ENCODE results near the gene CBX4. TPM values are rescaled to one million over a fixed set of nuclear protein-coding genes. Genes with fewer than 3 reads are reported as not detected.

CBX4 gene
- total and polyA plus RNA-seq, 2 of the 4 experiments (the other 2 are of a cell fraction) = 3.2 to 9.4 TPM

- TF ChIP-seq NFE2L2 (IDR thresholded peaks at IDR 0.05; ENCODE audit: low read depth, low read length) (no peak), CHD1 (IDR thresholded peaks at IDR 0.05; ENCODE audit: low read depth, low read length) (no peak)
Measured at GRCh38 chr17:79790805-79791734, 48.2 kb downstream of the CBX4 start (continued).

GRCh38 chr17:79789943-79790804 is 49.1 kb downstream of the CBX4 start:
- TF ChIP-seq SMC3 (IDR thresholded peaks at IDR 0.05; ENCODE audit: low read depth, low read length) = peak; percentile 75
- no peak for TF ChIP-seq MAFK (IDR thresholded peaks at IDR 0.05; ENCODE audit: low read depth, low read length)
- TF ChIP-seq BHLHE40 (IDR thresholded peaks at IDR 0.05; ENCODE audit: low read depth, low read length) = no peak
- peak; percentile 81 for TF ChIP-seq CTCF (conservative IDR thresholded peaks at IDR 0.05; ENCODE audit: low read depth, low read length)
- no peak for TF ChIP-seq POLR2A (IDR thresholded peaks at IDR 0.05; ENCODE audit: low read depth, low read length)
- TF ChIP-seq CHD1 (IDR thresholded peaks at IDR 0.05; ENCODE audit: low read depth, low read length) = no peak
- TF ChIP-seq RAD21 (IDR thresholded peaks at IDR 0.05; ENCODE audit: low read length) = peak; percentile 84
- no peak for TF ChIP-seq CEBPB (IDR thresholded peaks at IDR 0.05; ENCODE audit: low read depth, low read length)
- TF ChIP-seq MAZ (IDR thresholded peaks at IDR 0.05; ENCODE audit: borderline replicate concordance, low read depth, low read length) = peak; percentile 34; the same call in 1 of the 2 replicates
- peak overlapping the region; percentile 56 for H2AK9ac ChIP-seq (replicated peaks; ENCODE audit: low read depth, low read length, poor library complexity)
- no TSS peak for BruUV-seq (replicated peaks)
- H3K56ac ChIP-seq (ENCODE audit: extremely low read depth, insufficient read depth, low read length) = no peak overlapping the region
- in situ Hi-C loops (cut with MboI; ENCODE audit: low sequenced_read_pairs) = loop anchor here (5.0 to 10.0 kb wide), 2 partner anchors 125 to 197 kb away; no protein-coding TSS in a partner anchor
- no peak overlapping the region for H4K5ac ChIP-seq (ENCODE audit: low read depth, low read length)
- peak overlapping the region; percentile 20 for H3K4me2 ChIP-seq (ENCODE audit: low read depth, low read length)
- H3K23ac ChIP-seq (ENCODE audit: low read depth, low read length) = no peak overlapping the region
- no peak overlapping the region for H3K9ac ChIP-seq (ENCODE audit: low read depth, low read length)
- H2BK15ac ChIP-seq (ENCODE audit: low read depth, low read length) = no peak overlapping the region; the same call in 2 of the 3 replicates
- no peak overlapping the region for H3K27ac ChIP-seq (ENCODE audit: insufficient read depth, low read length)
- peak overlapping the region; percentile 83 for H2AFZ ChIP-seq (replicated peaks; ENCODE audit: low read length, poor library complexity)
- H2AK5ac ChIP-seq (ENCODE audit: low read depth, low read length) = no peak overlapping the region
- H3K4me1 ChIP-seq (ENCODE audit: control insufficient read depth, insufficient read depth, low read length) = peaks cover 10% of the 10 kb centered on the region
- ATAC-seq (ENCODE audit: low read depth) = peak; percentile 37
- no peak overlapping the region for H2BK20ac ChIP-seq (ENCODE audit: low read depth, low read length)
- no peak overlapping the region for H3K18ac ChIP-seq (ENCODE audit: low read depth, low read length)
- no peaks in the 10 kb centered on the region for H3K9me1 ChIP-seq (ENCODE audit: insufficient read depth, low read length)
- intact Hi-C loops (cut with micrococcal nuclease) = loop anchor here (1.0 kb wide), 1 partner anchor 198 kb away; no protein-coding TSS in a partner anchor
- H3K27me3 ChIP-seq (ENCODE audit: control insufficient read depth, insufficient read depth, low read length) = peaks cover 37% of the 10 kb centered on the region
- H3K14ac ChIP-seq (replicated peaks; ENCODE audit: low read depth, low read length) = no peak overlapping the region
- WGBS, 2 experiments (ENCODE audit: extremely low coverage in 2 of 2, insufficient read length in 1 of 2) = 7% methylated on average over 40 of the region's 74 CpGs; no CpG with 5 or more reads in 1 of the 2 experiments
- H3K36me3 ChIP-seq (ENCODE audit: control insufficient read depth, insufficient read depth, low read length) = peaks cover 5% of the 10 kb centered on the region; the same call in 1 of the 2 replicates
- H2BK120ac ChIP-seq (ENCODE audit: low read depth, low read length) = no peak overlapping the region
- no peak for DNase-seq
- no peaks in the 10 kb centered on the region for H3K9me3 ChIP-seq (ENCODE audit: control insufficient read depth, insufficient read depth, low read length)
- peaks cover 0 to 9% of the 10 kb centered on the region in 2 experiments; a peak in 1 of 4 replicates for H3K79me1 ChIP-seq (ENCODE audit: low read depth in 1 of 2, low read length in 2 of 2)
- no peak overlapping the region for H3K4ac ChIP-seq (ENCODE audit: low read depth, low read length)
- ChIA-PET CTCF (interaction anchor here (0.9 kb wide), 1 partner anchor 244 kb away, joined by 3 read pairs; no protein-coding TSS in a partner anchor), POLR2A (ENCODE audit: unreplicated experiment) (no interaction called here)
- H4K91ac ChIP-seq (ENCODE audit: insufficient read depth, low read depth, low read length) = no peak overlapping the region
- no peak overlapping the region; the same call in 1 of the 2 replicates for H3K4me3 ChIP-seq (ENCODE audit: insufficient read depth, low read depth, low read length)
- H4K8ac ChIP-seq (ENCODE audit: low read depth in 2 of 2, low read length in 2 of 2) = no peak overlapping the region
- H2BK5ac ChIP-seq (ENCODE audit: low read depth, low read length, poor library complexity, severe bottlenecking) = no peak overlapping the region
- H4K20me1 ChIP-seq (ENCODE audit: insufficient read depth, low read length) = peaks cover 11% of the 10 kb centered on the region
- dilution Hi-C loops (cut with HindIII; ENCODE audit: low sequenced_read_pairs, unreplicated experiment) = no loop called here

All from IMR-90 (cell line).